Neural progenitor cell (in vitro differentiated cells): ENCODE data around the gene RASSF4.

ENCODE experiments used
- EZH2 ChIP-seq: fragments of 200-600 bp; sonication (generic); IDR thresholded peaks from 2 replicates; pipeline ENCODE4 v1.6.1; 2017; ENCODE audit warnings: antibody characterized with exemption, mild to moderate bottlenecking, moderate library complexity
- EZH2phosphoT487 ChIP-seq: fragments of 200-600 bp; sonication (generic); IDR thresholded peaks from 2 replicates; pipeline ENCODE4 v1.6.1; 2017; ENCODE audit warnings: antibody characterized with exemption
- TF ChIP-seq, protein P1 (sequence below): fragments of 200-600 bp; sonication (generic); IDR thresholded peaks from 2 replicates; pipeline ENCODE4 v1.5.1; 2017; ENCODE audit warnings: antibody characterized with exemption, mild to moderate bottlenecking

DNA sequence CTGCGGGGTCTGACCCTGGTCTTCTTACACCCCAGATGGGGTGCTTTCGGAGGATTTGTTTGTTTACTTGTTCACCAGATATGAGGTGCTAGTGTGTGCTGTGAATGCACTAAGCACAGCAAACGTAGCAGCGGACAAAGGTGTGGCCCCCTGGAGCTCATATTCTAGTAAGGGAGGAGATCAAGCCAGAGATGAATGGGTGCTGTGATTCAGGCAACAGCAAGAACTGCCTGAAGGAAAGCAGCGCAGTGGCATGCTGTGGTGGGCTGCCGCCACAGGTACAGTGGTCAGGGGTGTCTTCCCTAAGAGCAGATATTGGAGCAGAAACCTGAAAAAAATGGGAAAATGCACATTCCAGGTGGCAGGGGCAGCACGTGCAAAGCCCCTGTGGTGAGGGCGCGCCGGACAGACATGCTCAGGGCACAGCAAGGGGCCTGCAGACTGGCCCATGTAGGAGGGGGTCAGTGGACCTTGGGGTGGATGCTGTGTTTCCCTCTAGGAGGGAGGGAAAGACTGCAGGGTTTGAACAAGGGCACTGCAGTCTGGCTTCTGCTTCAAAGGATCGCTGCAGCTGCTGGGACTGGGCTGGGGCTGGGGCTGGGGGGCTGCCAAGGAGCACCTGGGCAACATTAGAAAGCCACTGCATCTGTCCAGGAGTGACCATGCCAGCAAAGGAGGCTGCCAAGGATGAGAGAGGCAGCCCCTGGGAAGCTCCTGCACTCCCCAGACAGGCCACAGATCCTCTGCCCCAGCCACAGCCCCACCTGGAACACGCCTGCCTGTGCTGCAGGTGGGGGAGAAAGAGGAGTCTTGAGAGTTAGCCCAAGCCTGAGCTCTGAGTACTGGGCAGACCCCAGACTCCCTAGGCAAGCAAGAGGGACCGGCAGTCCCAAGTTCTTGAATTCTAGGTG lies 19.9 kb downstream of the RASSF4 start:
- TF ChIP-seq, protein P1, sequence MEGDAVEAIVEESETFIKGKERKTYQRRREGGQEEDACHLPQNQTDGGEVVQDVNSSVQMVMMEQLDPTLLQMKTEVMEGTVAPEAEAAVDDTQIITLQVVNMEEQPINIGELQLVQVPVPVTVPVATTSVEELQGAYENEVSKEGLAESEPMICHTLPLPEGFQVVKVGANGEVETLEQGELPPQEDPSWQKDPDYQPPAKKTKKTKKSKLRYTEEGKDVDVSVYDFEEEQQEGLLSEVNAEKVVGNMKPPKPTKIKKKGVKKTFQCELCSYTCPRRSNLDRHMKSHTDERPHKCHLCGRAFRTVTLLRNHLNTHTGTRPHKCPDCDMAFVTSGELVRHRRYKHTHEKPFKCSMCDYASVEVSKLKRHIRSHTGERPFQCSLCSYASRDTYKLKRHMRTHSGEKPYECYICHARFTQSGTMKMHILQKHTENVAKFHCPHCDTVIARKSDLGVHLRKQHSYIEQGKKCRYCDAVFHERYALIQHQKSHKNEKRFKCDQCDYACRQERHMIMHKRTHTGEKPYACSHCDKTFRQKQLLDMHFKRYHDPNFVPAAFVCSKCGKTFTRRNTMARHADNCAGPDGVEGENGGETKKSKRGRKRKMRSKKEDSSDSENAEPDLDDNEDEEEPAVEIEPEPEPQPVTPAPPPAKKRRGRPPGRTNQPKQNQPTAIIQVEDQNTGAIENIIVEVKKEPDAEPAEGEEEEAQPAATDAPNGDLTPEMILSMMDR = no peak
- TF ChIP-seq EZH2 (no peak), EZH2phosphoT487 (no peak)
